Duodenal mucosa (tissue), 2 donors: ENCODE data around the gene EXOC4.

Experiments used
- H3K27ac ChIP-seq: one replicate; pipeline ENCODE4 v1.7.0; 2013; ENCODE audit warnings: low read depth, low read length
- H3K27me3 ChIP-seq, 2 donors: one replicate each; pipeline ENCODE4 v1.7.0; 2013; ENCODE audit warnings: low read length in 2 of 2, control low read depth in 1 of 2; ENCODE audit not compliant: insufficient read depth in 2 of 2, control insufficient read depth in 1 of 2
- H3K36me3 ChIP-seq, 2 donors: one replicate each; pipeline ENCODE4 v1.7.0; 2013; ENCODE audit warnings: low read length in 2 of 2, control low read depth in 1 of 2; ENCODE audit not compliant: insufficient read depth in 2 of 2, control insufficient read depth in 1 of 2
- H3K4me1 ChIP-seq, 2 donors: one replicate each; pipeline ENCODE4 v1.7.0; 2013; ENCODE audit warnings: low read length in 2 of 2, control low read depth in 1 of 2; ENCODE audit not compliant: insufficient read depth in 2 of 2, control insufficient read depth in 1 of 2
- H3K4me3 ChIP-seq, 2 donors: one replicate each; pipeline ENCODE4 v1.7.0; 2013; ENCODE audit warnings: low read length in 2 of 2, low read depth in 1 of 2
- H3K9ac ChIP-seq, 2 donors: one replicate each; pipeline ENCODE4 v1.7.0; 2013; ENCODE audit warnings: low read length in 2 of 2, low read depth in 1 of 2
- H3K9me3 ChIP-seq, 2 donors: one replicate each; pipeline ENCODE4 v1.7.0; 2013; ENCODE audit warnings: low read length in 2 of 2, control low read depth in 1 of 2; ENCODE audit not compliant: control insufficient read depth in 1 of 2

The EXOC4 gene

GRCh38 chr7:133649593-133649992 is 396.7 kb downstream of the EXOC4 start:
- no peaks in the 10 kb centered on the region for H3K9me3 ChIP-seq
- H3K36me3 ChIP-seq: no peaks in the 10 kb centered on the region
- H3K27me3 ChIP-seq: no peaks in the 10 kb centered on the region
- H3K27ac ChIP-seq: no peak overlapping the region
- H3K9ac ChIP-seq: no peak overlapping the region
- H3K4me1 ChIP-seq: peaks cover 0 to 7% of the 10 kb centered on the region in 2 donors
- H3K4me3 ChIP-seq: no peak overlapping the region

- H3K36me3 ChIP-seq: no peaks in the 10 kb centered on the region
- no peaks in the 10 kb centered on the region for H3K9me3 ChIP-seq
- no peak overlapping the region for H3K27ac ChIP-seq
- H3K27me3 ChIP-seq: no peaks in the 10 kb centered on the region
- no peak overlapping the region for H3K9ac ChIP-seq
- peaks cover 0 to 7% of the 10 kb centered on the region in 2 donors for H3K4me1 ChIP-seq
- H3K4me3 ChIP-seq: no peak overlapping the region
These were observed 397.2 kb downstream of the EXOC4 start for GRCh38 chr7:133650069-133650468.

- no peak overlapping the region for H3K4me3 ChIP-seq
- no peak overlapping the region for H3K9ac ChIP-seq
- H3K36me3 ChIP-seq: no peaks in the 10 kb centered on the region
- no peaks in the 10 kb centered on the region for H3K27me3 ChIP-seq
- peaks cover 0 to 4% of the 10 kb centered on the region in 2 donors for H3K4me1 ChIP-seq
- H3K9me3 ChIP-seq: no peaks in the 10 kb centered on the region
- no peak overlapping the region for H3K27ac ChIP-seq
These were observed 397.8 kb downstream of the EXOC4 start for GRCh38 chr7:133650487-133651300.

GRCh38 chr7:133652547-133652946 is 399.7 kb downstream of the EXOC4 start:
- Histone ChIP-seq H3K27ac (no peak overlapping the region), H3K36me3 (no peaks in the 10 kb centered on the region), H3K27me3 (no peaks in the 10 kb centered on the region), H3K9ac (no peak overlapping the region), H3K9me3 (no peaks in the 10 kb centered on the region), H3K4me1 (no peaks in the 10 kb centered on the region), H3K4me3 (no peak overlapping the region)

GRCh38 chr7:133654547-133654946 is 401.7 kb downstream of the EXOC4 start:
- H3K36me3 ChIP-seq: no peaks in the 10 kb centered on the region
- no peaks in the 10 kb centered on the region for H3K27me3 ChIP-seq
- H3K27ac ChIP-seq: no peak overlapping the region
- H3K4me1 ChIP-seq: no peaks in the 10 kb centered on the region
- H3K4me3 ChIP-seq: no peak overlapping the region
- H3K9me3 ChIP-seq: no peaks in the 10 kb centered on the region
- H3K9ac ChIP-seq: no peak overlapping the region

- Histone ChIP-seq H3K4me3 (no peak overlapping the region), H3K27me3 (no peaks in the 10 kb centered on the region), H3K27ac (no peak overlapping the region), H3K9ac (no peak overlapping the region), H3K36me3 (no peaks in the 10 kb centered on the region), H3K9me3 (no peaks in the 10 kb centered on the region), H3K4me1 (peaks cover 0 to 3% of the 10 kb centered on the region in 2 donors)
These were observed 409.4 kb downstream of the EXOC4 start for GRCh38 chr7:133662276-133662675.

- no peaks in the 10 kb centered on the region for H3K27me3 ChIP-seq
- no peaks in the 10 kb centered on the region for H3K9me3 ChIP-seq
- H3K4me1 ChIP-seq: peaks cover 0 to 3% of the 10 kb centered on the region in 2 donors
- H3K27ac ChIP-seq: no peak overlapping the region
- no peak overlapping the region for H3K9ac ChIP-seq
- H3K36me3 ChIP-seq: no peaks in the 10 kb centered on the region
- H3K4me3 ChIP-seq: no peak overlapping the region
These were observed 410.0 kb downstream of the EXOC4 start for GRCh38 chr7:133662830-133663229.

- Histone ChIP-seq H3K36me3 (no peaks in the 10 kb centered on the region), H3K4me1 (peaks cover 0 to 3% of the 10 kb centered on the region in 2 donors), H3K27me3 (no peaks in the 10 kb centered on the region), H3K9ac (no peak overlapping the region), H3K4me3 (no peak overlapping the region), H3K27ac (no peak overlapping the region), H3K9me3 (no peaks in the 10 kb centered on the region)
These were observed 411.6 kb downstream of the EXOC4 start for GRCh38 chr7:133664528-133664927.

- H3K27me3 ChIP-seq: no peaks in the 10 kb centered on the region
- no peak overlapping the region for H3K27ac ChIP-seq
- no peak overlapping the region for H3K9ac ChIP-seq
- no peaks in the 10 kb centered on the region for H3K9me3 ChIP-seq
- no peaks in the 10 kb centered on the region for H3K4me1 ChIP-seq
- no peak overlapping the region for H3K4me3 ChIP-seq
- H3K36me3 ChIP-seq: no peaks in the 10 kb centered on the region
These were observed 415.6 kb downstream of the EXOC4 start for GRCh38 chr7:133668296-133669060.

- no peaks in the 10 kb centered on the region for H3K4me1 ChIP-seq
- no peak overlapping the region for H3K27ac ChIP-seq
- H3K4me3 ChIP-seq: no peak overlapping the region
- H3K9me3 ChIP-seq: no peaks in the 10 kb centered on the region
- H3K27me3 ChIP-seq: no peaks in the 10 kb centered on the region
- H3K9ac ChIP-seq: no peak overlapping the region
- no peaks in the 10 kb centered on the region for H3K36me3 ChIP-seq
These were observed 416.2 kb downstream of the EXOC4 start for GRCh38 chr7:133669061-133669455.
